Fibroblast of mammary gland (primary cell): ENCODE data around the gene ACE.
A peak's percentile ranks its signal among the peaks of the same experiment; 100 is the strongest.

Source experiments
- DNase-seq: peaks from one replicate; pipeline ENCODE4 v3.0.0-alpha.2; 2010; ENCODE audit warnings: low read depth
- H3K4me3 ChIP-seq: 2 replicates; pipeline ENCODE4 v1.5.1; 2011; ENCODE audit warnings: low read depth, mild to moderate bottlenecking, low read length, moderate library complexity; ENCODE audit not compliant: control insufficient read depth
- CTCF ChIP-seq: conservative IDR thresholded peaks from 2 replicates; pipeline ENCODE4 v1.5.1; 2011; ENCODE audit warnings: low read depth, low read length, inconsistent platforms; ENCODE audit not compliant: control insufficient read depth, insufficient read depth

ACE gene

GRCh38 chr17:63439687-63440086 lies 37.2 kb upstream of the ACE start:
- no peak for TF ChIP-seq CTCF

DNA sequence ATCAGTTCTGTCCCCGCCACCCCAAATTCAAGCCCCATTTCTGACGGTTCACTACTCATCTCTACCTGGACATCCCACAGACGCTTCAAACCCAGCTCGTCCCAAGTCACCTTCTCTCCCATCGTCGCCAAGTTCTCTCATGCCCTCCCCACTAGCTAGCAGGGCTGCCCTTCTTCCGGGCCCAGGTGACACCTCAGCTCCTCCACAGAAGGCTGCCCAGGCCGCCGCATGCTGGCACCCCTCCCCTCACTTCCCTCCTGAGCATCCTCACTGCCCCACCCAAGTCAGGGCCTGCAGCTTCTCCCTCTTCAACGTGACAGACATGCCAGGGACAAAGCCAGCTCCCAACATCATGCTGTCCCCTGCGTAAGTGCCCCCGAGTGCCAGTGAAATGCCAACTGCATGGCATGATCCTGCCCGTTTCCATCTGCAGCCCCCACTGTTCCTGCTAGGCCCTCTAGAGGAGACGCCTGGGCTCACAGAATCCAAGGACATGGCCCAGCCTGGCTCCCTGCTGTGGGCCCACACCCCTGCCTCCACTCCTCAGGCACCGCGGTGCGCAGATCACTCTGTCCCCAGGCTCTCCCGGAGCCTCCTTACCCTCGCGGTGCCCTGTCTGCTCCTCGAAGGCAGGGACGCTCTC lies 36.6 kb upstream of the ACE start:
- no peak for DNase-seq
- TF ChIP-seq CTCF: no peak
- H3K4me3 ChIP-seq: no peak overlapping the region

More at GRCh38 chr17:63439687-63440086, 37.2 kb upstream of the ACE start:
- DNase-seq: peak; percentile 79
- no peak overlapping the region for H3K4me3 ChIP-seq

DNA sequence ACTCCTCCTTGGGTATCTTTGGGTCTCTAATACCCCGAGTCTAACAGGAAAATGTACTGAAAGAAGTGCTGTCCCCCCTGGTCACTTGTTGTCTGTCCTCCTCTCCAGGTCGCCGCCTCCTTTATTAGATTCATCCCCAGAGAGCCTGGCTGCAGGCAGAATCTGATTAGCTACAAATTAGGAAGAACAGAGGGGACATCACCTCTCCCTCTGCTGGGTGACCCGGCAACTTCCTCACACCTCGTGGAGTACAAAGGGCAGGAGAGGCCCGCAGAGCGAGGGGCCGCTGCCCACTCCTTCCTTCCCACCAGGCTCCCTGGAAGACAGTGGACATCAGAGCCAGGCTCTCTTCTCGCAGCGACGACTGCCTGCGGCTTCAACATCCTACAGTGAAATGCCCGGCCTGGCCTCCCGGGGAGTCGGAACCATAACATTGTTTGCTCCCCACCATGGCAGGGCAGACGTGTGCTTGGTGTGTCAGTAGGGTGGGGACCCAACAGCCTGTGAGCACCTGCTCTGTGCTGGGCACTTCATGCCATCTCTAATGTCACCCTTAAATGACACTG lies 36.0 kb upstream of the ACE start:
- H3K4me3 ChIP-seq: no peak overlapping the region
- TF ChIP-seq CTCF: no peak
- no peak for DNase-seq

DNA sequence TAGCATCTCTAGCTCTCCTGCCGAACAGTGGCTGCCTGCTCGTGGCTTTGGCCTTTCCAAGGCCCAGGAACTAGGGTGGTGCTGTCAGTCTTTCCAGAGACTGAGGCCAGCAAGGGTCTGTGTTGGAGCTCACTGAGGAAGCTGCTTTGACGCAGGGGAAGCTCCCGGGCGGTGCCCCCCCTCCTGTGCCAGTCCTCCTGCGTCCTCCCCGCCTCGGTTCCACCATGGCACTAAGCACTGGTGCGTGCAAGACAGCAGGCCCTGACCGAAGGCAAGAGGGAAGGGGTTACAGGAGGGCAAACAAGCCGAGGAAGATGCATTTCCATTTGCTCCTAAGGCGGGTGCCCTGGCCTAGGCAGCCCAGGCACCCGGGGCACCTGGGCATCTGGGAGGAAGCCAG lies 35.2 kb upstream of the ACE start:
- no peak overlapping the region for H3K4me3 ChIP-seq
- DNase-seq: no peak
- no peak for TF ChIP-seq CTCF

- DNase-seq: no peak
- no peak for TF ChIP-seq CTCF
- H3K4me3 ChIP-seq: no peak overlapping the region
These were observed 34.8 kb upstream of the ACE start for GRCh38 chr17:63442074-63442473.

DNA sequence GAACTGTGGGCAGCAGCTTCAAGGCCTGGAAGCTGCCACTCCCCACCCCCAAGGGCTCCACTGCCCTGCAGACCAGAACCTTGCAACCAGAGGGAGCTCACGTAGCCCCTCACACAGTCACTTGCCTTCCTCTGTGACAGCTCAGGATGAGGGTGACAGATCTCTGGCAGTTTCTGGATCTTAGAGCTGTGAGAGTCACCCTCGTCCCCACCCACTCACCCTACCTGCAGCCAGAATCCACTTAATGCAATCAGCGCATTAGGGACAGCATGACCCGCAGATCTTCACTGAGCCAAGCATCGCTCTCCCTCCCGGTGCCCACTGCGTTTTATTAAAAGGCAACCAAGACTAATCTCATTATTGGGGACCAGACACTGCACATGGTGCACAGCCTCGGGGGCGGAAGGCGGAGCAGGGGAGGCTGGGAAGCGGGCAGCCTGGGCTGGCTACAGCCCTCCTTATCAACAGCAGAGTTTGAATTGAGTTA lies 34.3 kb upstream of the ACE start:
- TF ChIP-seq CTCF: peak; percentile 19
- DNase-seq: no peak
- no peak overlapping the region for H3K4me3 ChIP-seq
